Measurements from ENCODE around the gene IRF3. TPM values are rescaled to one million over a fixed set of nuclear protein-coding genes. Genes with fewer than 3 reads are reported as not detected.

IRF3 gene
- polyA plus RNA-seq, 1 donor (not counting 4 experiments of a cell fraction or from before 2014, with no cell fraction given): 50.4 TPM

DNA sequence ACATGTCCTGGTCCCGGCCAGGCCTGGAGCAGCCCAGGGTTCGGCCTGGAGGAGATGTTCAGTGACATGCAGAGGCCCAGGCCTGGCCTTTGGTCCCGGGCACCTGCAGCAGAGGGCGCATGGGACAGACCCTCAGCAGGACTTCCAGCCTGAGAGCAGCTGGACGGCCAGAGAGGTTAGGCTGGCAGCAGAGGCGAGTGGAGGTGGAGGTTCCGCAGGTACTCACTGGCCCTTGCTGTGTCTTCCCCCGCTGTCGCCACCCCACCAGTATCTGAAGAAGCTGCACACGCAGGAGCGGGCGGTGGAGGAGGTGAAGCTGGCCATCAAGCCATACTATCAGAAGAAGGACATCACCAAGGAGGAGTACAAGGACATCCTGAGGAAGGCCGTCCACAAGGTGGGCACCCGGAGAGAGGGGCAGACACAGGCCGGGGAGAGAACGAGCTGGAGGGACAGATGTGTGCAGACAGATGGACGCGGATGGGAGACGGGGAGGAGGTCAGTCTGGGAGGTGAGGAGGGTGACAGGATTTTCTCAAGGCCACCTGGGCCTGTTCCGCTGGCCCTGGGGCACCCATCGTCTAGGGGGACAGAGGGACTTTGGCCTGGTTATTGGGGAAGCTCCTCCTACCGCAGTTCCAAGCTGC, 8.0 kb downstream of the IRF3 start:
- Histone ChIP-seq H3K9me3 (ENCODE audit: control insufficient read depth, low read depth, low read length) (no peaks in the 10 kb centered on the region), H3K36me3 (ENCODE audit: control insufficient read depth in 2 of 2, extremely low read depth in 1 of 2, insufficient read depth in 2 of 2, low read length in 2 of 2) (peaks cover 54 to 56% of the 10 kb centered on the region in 2 experiments), H3K4me2 (ENCODE audit: control insufficient read depth, extremely low read depth, insufficient read depth, low read depth, low read length) (no peak overlapping the region), H4K20me1 (ENCODE audit: control insufficient read depth, extremely low read depth, insufficient read depth, low read length) (peaks cover 3% of the 10 kb centered on the region), H3K9ac (ENCODE audit: control insufficient read depth, extremely low read depth, insufficient read depth, low read length) (no peak overlapping the region), H3K27me3 (ENCODE audit: control insufficient read depth, extremely low read depth, insufficient read depth, low read length) (no peaks in the 10 kb centered on the region), H3K27ac (ENCODE audit: control insufficient read depth, insufficient read depth, low read length) (no peak overlapping the region), H3K9me1 (ENCODE audit: control insufficient read depth, extremely low read depth, insufficient read depth, low read length) (no peaks in the 10 kb centered on the region), H3K4me1 (ENCODE audit: control insufficient read depth, extremely low read depth, insufficient read depth, low read length) (no peaks in the 10 kb centered on the region), H3K79me2 (ENCODE audit: control insufficient read depth, insufficient read depth, low read length) (peaks cover 16% of the 10 kb centered on the region), H3K4me3 (ENCODE audit: control insufficient read depth in 2 of 3, extremely low read depth in 1 of 3, insufficient read depth in 2 of 3, low read depth in 1 of 3, low read length in 3 of 3) (no peak overlapping the region), H2AFZ (ENCODE audit: control insufficient read depth, low read length) (no peak overlapping the region)
- TF ChIP-seq, protein P1, sequence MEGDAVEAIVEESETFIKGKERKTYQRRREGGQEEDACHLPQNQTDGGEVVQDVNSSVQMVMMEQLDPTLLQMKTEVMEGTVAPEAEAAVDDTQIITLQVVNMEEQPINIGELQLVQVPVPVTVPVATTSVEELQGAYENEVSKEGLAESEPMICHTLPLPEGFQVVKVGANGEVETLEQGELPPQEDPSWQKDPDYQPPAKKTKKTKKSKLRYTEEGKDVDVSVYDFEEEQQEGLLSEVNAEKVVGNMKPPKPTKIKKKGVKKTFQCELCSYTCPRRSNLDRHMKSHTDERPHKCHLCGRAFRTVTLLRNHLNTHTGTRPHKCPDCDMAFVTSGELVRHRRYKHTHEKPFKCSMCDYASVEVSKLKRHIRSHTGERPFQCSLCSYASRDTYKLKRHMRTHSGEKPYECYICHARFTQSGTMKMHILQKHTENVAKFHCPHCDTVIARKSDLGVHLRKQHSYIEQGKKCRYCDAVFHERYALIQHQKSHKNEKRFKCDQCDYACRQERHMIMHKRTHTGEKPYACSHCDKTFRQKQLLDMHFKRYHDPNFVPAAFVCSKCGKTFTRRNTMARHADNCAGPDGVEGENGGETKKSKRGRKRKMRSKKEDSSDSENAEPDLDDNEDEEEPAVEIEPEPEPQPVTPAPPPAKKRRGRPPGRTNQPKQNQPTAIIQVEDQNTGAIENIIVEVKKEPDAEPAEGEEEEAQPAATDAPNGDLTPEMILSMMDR (optimal IDR thresholded peaks at IDR 0.05 in 1 of 3, IDR thresholded peaks at IDR 0.05 in 1 of 3, conservative IDR thresholded peaks at IDR 0.05 in 1 of 3; ENCODE audit: extremely low read depth in 1 of 3, insufficient read depth in 2 of 3, low read length in 3 of 3): no peak
- TF ChIP-seq EZH2 (IDR thresholded peaks at IDR 0.05; ENCODE audit: low read length): no peak
- dilution Hi-C loops (cut with MboI; ENCODE audit: extremely low pct_ligation_motif_present, low sequenced_read_pairs): no loop called here
- DNase-seq (ENCODE audit: low read depth, low spot score) (no peak), FAIRE-seq (no peak)

DNA sequence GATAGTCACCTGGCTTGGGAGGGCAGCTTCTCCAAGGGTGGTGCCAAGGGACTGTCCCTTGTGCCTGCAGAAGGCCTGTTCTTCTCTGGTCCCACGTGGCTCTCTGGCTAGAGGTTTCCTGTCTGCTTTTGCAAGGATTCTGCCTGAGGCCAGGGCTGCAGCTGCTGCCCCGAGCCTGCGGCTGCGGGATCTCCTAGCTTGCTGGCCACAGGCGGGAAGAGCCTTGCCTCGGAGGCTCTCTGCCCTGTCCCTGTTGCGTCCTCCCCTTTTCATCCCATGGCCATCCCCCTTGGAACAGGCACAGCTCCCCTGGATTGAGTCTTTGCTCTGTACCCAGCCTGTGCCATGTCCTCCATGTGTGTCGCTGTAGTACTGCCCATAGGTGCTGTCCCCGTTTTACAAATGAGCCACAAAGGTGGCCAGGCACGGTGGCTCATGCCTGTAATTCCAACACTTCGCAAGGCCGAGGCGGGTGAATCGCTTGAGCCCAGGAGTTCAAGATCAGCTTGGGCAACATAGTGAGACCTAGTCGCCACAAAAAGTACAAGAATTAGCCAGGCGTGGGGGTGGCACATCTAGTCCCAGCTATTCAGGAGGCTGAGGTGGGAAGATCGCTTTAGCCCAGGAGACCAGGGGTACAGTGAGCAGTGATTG, 9.1 kb downstream of the IRF3 start:
- no peak overlapping the region for H3K27ac ChIP-seq (ENCODE audit: control insufficient read depth, insufficient read depth, low read length)
- no peaks in the 10 kb centered on the region for H3K4me1 ChIP-seq (ENCODE audit: control insufficient read depth, extremely low read depth, insufficient read depth, low read length)
- no peak for TF ChIP-seq EZH2 (IDR thresholded peaks at IDR 0.05; ENCODE audit: low read length)
- TF ChIP-seq, protein P1 (optimal IDR thresholded peaks at IDR 0.05 in 1 of 3, IDR thresholded peaks at IDR 0.05 in 1 of 3, conservative IDR thresholded peaks at IDR 0.05 in 1 of 3; ENCODE audit: extremely low read depth in 1 of 3, insufficient read depth in 2 of 3, low read length in 3 of 3): no peak
- no peaks in the 10 kb centered on the region for H3K9me1 ChIP-seq (ENCODE audit: control insufficient read depth, extremely low read depth, insufficient read depth, low read length)
- H3K9ac ChIP-seq (ENCODE audit: control insufficient read depth, extremely low read depth, insufficient read depth, low read length): no peak overlapping the region
- no peaks in the 10 kb centered on the region for H3K27me3 ChIP-seq (ENCODE audit: control insufficient read depth, extremely low read depth, insufficient read depth, low read length)
- peaks cover 5% of the 10 kb centered on the region for H4K20me1 ChIP-seq (ENCODE audit: control insufficient read depth, extremely low read depth, insufficient read depth, low read length)
- dilution Hi-C loops (cut with MboI; ENCODE audit: extremely low pct_ligation_motif_present, low sequenced_read_pairs): no loop called here
- DNase-seq (ENCODE audit: low read depth, low spot score): no peak
- peaks cover 48 to 54% of the 10 kb centered on the region in 2 experiments for H3K36me3 ChIP-seq (ENCODE audit: control insufficient read depth in 2 of 2, extremely low read depth in 1 of 2, insufficient read depth in 2 of 2, low read length in 2 of 2)
- FAIRE-seq: no peak
- no peak overlapping the region for H3K4me2 ChIP-seq (ENCODE audit: control insufficient read depth, extremely low read depth, insufficient read depth, low read depth, low read length)
- no peak overlapping the region for H2AFZ ChIP-seq (ENCODE audit: control insufficient read depth, low read length)
- peaks cover 14% of the 10 kb centered on the region for H3K79me2 ChIP-seq (ENCODE audit: control insufficient read depth, insufficient read depth, low read length)
- no peak overlapping the region for H3K4me3 ChIP-seq (ENCODE audit: control insufficient read depth in 2 of 3, extremely low read depth in 1 of 3, insufficient read depth in 2 of 3, low read depth in 1 of 3, low read length in 3 of 3)
- no peaks in the 10 kb centered on the region for H3K9me3 ChIP-seq (ENCODE audit: control insufficient read depth, low read depth, low read length)

Measured in keratinocyte (primary cell).